NCI-H2227 (cell line): ENCODE data around the gene RAPGEF5.

Experiments used
- DNase-seq: peaks from one replicate; lab custom pipeline; 2025; ENCODE audit not compliant: unreplicated experiment; lab: John Stamatoyannopoulos, UW

RAPGEF5 gene

DNA sequence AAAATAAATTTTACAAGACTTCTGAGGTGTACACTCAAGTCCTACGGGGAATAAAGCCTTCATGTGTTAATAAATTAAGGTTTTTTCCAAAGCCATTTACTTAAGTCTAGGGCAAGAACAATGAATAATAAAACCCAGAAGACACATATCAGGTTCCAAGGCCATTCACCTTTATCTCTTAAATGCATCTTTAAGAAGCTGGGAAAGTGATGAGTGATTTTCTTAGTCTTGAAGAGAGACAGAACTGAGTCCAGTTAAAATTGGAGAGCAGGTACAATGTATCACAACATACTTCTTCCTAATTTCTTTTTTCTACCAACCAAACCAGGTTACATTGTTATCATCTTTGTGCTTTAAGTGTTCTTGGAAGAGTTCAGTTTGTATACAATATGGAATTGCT lies 189.5 kb downstream of the RAPGEF5 start:
- DNase-seq = no peak

GRCh38 chr7:22166928-22167327 lies 190.0 kb downstream of the RAPGEF5 start:
- no peak for DNase-seq

GRCh38 chr7:22159341-22159740 lies 197.6 kb downstream of the RAPGEF5 start:
- DNase-seq = no peak

DNA sequence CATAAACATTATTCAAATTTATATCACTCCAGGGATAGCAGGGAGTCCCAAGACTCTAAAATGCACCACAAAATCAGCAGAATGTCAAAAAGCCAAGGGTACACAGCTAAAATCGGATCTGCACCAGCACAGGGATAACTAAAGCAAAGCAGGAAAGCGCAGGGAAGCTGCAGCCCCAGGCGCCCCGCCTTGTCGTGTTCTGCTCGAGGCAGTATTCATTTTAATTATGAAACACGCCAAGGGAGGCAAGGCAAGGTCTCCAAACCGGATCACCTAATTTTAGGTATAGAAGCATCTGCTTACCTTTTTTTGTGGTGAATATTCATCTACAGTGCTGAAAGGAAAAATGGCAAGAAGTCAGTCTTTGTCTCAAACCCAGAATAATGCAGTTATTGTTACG lies 199.4 kb downstream of the RAPGEF5 start:
- DNase-seq = no peak

DNA sequence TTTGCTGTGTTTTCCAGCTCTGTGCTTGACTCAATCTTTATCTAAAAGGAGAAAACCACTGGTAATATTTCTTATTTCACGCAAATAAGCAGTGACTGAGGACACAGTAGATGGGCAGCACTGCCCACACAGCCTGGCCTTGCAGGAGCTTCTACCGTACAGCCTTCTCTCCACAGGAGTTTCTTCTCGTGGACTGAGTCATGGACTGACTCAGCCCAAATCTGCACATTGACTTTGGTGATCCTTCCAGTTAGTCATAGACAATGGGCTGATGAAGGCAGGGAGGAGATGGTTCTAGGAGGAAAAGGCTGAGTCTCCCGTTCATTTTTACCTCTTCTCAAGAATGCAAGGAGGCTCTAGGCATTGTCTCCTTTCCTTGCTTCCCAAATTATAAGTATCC lies 200.7 kb downstream of the RAPGEF5 start:
- DNase-seq = no peak

DNA sequence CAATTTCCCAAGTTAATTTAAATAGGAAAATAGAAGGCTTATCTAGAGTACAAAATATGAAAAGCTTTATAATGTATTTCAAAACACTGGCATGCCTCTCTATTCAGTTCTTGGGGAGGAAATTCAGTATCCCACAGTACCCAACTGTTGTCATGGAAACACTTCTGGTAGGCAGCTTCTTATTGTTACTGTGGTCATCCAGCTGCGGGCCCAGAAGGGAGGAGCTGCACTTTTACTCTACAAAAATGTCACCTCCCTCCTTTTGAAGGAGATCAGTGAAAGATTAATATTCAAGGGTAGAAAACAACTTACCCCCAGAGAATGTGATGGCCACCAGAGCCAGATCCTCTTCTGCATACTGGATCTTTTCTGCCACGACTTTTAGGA lies 202.8 kb downstream of the RAPGEF5 start:
- DNase-seq = peak; percentile 33

DNA sequence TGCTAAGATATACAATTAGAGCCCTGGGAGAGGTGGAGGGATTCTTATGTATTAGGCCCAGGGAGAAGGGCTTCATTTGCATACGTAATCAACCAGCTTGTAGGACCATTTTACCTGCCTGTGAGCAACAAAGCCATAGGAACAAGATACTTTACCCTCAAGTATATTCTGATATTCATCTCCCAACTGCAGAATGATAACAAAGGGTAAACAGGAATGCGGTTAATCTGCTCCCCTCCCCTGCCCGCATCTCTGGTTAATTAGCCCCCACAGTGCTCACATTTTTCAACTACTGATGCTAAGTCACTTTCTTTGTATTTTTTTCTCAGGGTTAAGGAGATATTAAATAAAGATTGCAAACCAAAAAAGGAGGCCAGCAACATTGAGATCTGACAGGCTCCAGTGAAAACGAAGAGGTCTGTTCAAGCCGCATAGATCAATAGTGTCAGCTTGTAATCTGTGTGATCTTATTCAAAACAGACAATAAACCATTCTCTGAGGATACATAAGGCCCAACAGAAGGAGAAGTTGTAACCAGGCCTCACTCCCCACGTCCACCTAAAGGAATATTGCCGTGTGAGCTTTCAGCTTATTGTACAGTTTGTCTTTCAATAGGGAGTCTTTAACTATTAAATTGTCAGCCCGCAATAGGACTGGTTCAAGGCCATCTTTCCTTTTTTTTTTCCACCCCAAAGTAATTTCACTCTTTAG lies 203.4 kb downstream of the RAPGEF5 start:
- DNase-seq = no peak

DNA sequence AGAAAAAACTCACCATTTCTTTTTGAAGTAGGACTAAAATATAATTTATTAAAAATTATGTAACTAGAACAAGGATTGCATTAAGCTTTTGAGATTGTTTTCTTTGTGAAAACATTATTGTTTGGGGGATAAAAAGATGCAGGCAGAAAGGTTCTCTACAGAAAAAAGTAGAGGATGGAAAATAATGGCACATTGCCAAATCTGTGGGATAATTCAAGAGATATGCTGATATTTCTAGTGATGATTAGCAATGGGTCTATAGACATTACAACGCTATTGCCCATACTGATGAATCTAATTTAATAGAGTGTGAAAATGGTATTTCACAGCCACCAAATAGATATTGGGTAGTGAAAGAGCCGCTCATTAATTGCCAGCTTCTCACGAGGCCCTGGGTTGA lies 204.3 kb downstream of the RAPGEF5 start:
- no peak for DNase-seq

- no peak for DNase-seq
These were observed 205.1 kb downstream of the RAPGEF5 start for GRCh38 chr7:22151901-22152300.

GRCh38 chr7:22150221-22150620 lies 206.7 kb downstream of the RAPGEF5 start:
- DNase-seq = no peak

GRCh38 chr7:22147868-22148267 lies 209.1 kb downstream of the RAPGEF5 start:
- DNase-seq = no peak

- peak; percentile 25 for DNase-seq
These were observed 209.9 kb downstream of the RAPGEF5 start for GRCh38 chr7:22146961-22147512.

DNA sequence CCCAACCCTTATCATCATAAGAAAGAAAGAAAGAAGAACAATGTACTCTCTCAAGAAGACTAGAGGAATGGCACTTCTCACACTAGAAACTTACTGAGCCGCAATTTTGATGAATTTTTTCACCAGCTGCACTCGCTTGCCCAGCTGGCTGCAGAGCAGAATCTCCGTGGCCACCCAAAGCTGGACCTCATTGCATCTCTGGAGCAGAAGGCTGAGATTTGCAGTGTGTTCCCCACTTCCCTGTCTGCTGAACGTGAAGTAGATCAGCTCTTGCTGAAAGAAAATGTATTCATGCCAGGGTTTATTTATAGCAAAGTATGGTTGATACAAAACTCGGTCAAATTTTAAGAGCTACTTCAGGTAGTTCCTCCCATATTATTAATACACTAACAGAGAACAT lies 212.0 kb downstream of the RAPGEF5 start:
- no peak for DNase-seq

- no peak for DNase-seq
These were observed 213.5 kb downstream of the RAPGEF5 start for GRCh38 chr7:22143491-22143890.

DNA sequence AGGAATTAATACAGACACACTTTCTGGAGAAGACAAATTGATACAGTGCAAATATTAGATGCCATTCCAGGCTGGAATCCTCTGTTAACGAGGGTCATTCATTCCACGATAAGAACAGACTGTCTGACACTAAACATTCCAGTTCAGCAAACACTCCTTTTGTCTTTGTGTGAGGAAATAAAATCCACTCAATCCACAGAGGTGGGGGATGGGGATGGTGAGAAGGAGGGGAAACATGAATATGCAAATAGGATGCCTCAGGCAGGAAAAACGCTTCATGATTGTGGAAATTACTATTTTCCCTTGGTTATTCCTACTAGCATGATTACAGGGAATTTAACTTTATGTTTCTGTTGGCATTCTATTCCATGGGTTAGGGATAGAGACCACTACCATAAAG lies 214.4 kb downstream of the RAPGEF5 start:
- no peak for DNase-seq

DNA sequence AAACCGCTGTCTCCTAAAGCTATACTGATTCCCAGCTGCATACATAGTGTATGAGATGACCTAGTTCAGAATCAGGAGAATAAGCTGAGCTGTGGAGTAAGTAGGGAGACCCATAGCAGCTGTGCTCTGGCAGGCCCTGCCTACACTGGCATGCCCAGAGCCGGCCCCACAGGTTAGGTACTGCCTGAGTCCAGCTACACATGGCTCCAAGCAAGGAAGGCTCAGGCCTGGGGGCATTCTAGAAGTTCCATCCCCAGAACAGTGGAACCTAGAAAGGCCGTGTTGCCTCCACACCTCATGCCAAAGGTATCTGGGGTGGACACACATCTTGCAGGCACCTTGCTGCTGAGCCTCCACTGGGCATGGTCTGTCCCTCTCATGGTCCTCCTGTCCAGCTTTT lies 215.6 kb downstream of the RAPGEF5 start:
- DNase-seq = no peak

GRCh38 chr7:22140578-22140977 lies 216.4 kb downstream of the RAPGEF5 start:
- no peak for DNase-seq

DNA sequence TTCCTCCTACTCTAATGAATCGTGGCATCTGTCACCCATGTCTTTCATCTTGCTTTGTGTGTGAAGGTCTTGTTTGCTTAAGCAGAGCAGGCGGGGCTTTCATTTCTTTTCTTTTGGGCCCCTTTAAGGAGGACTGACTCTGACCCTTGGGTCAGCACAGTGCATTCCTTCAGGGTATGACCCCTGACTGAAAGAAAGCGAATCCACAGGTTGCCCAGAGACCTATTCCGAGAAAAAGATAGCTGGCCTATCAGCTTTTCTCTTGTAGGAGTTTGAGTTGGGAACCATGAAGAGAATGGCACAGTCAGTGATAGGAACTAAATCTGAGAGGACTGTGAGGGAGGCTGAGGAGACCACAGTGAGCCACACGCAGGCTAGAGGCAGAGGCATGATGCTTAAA lies 218.1 kb downstream of the RAPGEF5 start:
- DNase-seq = no peak

GRCh38 chr7:22138106-22138505 lies 218.8 kb downstream of the RAPGEF5 start:
- DNase-seq = no peak

GRCh38 chr7:22137466-22137865 lies 219.5 kb downstream of the RAPGEF5 start:
- no peak for DNase-seq

DNA sequence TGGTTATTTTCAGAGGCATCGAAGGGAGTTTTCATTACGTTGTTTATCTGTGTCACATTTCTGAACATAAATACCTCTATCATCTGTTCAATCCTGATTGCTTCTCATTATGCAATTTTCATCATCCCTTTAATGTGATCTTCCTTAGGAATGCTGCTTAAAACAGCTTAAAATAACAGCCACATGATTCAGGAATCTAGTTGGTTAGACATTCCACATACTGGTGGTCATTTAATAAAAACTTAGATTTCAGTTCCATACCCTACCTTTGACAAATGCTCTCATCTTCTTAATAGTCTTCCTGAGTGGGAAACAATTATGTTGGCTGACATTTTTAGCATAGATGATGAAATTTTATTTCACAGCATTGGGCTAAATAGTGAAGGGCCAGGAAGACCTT lies 219.9 kb downstream of the RAPGEF5 start:
- DNase-seq = no peak

- no peak for DNase-seq
These were observed 227.0 kb downstream of the RAPGEF5 start for GRCh38 chr7:22129819-22130580.
